22Rv1 (cell line): ENCODE data around the gene CRKL.

Experiments
- CTCF ChIP-seq: fragments of 450-650 bp; IDR thresholded peaks from 2 replicates; pipeline ENCODE4 v1.5.1; 2017; ENCODE audit warnings: mild to moderate bottlenecking
- ZFX ChIP-seq: fragments of 450-650 bp; IDR thresholded peaks from 2 replicates; pipeline ENCODE4 v1.6.1; 2017; ENCODE audit warnings: antibody characterized with exemption, borderline replicate concordance

DNA sequence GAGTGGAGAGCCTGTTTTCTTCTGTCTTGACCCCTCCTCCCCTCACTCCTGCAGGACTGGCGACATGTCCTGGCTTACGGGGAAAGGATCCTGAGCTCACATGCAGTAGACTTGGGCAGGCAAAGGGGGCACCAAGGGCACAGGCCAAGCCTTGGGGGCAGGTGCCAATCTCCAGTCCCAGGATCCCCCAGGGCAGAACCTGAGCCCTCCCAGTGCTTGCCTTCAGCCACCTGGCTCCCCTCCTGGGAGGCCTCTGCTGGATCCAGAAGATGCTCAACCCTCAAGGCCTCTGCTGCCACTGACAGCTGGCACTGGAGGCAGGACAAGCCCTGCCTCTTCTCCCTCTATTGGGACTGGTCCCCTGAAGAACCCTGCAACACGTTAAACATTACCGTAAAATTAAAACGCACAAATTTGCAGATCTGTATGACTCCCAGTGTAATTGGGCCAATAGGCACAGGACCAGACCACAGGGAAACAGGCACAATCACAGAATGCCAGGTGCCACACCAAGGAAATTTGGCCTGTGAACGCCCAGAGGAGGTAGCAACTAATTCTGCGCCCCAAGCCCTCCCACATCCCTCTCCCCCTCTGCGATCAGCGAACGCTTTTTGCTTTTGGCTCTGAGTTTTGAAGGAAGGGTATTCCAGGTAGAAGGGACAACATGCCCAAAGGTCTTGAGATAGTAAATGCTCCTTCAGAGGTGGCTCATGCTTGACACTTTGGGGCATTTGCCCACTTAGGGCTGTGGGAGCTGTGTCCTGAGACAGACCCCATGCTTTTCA is 63.9 kb downstream of the CRKL start:
- TF ChIP-seq CTCF (no peak), ZFX (no peak)
